Osteocyte (in vitro differentiated cells): ENCODE measurements around the gene EZR. TPM values are rescaled to one million over a fixed set of nuclear protein-coding genes. Genes with fewer than 3 reads are reported as not detected.

Experiments
- DNase-seq: peaks from one replicate; pipeline ENCODE4 v3.0.0; 2021; ENCODE audit warnings: mixed read lengths; ENCODE audit not compliant: unreplicated experiment; ENCODE audit errors: extremely low spot score
- H3K27ac Mint-ChIP-seq: one replicate; pipeline ENCODE4 v1.8.0; 2021; ENCODE audit warnings: mild to moderate bottlenecking, mixed read lengths; ENCODE audit not compliant: unreplicated experiment
- H3K27me3 Mint-ChIP-seq: one replicate; pipeline ENCODE4 v1.8.0; 2021; ENCODE audit warnings: mixed read lengths; ENCODE audit not compliant: unreplicated experiment
- H3K36me3 Mint-ChIP-seq: one replicate; pipeline ENCODE4 v1.8.0; 2021; ENCODE audit warnings: mixed read lengths; ENCODE audit not compliant: unreplicated experiment
- H3K4me1 Mint-ChIP-seq: one replicate; pipeline ENCODE4 v1.8.0; 2021; ENCODE audit warnings: mixed read lengths; ENCODE audit not compliant: unreplicated experiment
- H3K4me3 Mint-ChIP-seq: one replicate; pipeline ENCODE4 v1.8.0; 2021; ENCODE audit warnings: mild to moderate bottlenecking, moderate library complexity, mixed read lengths; ENCODE audit not compliant: unreplicated experiment
- H3K9me3 Mint-ChIP-seq: one replicate; pipeline ENCODE4 v1.8.0; 2021; ENCODE audit warnings: mixed read lengths; ENCODE audit not compliant: unreplicated experiment
- CTCF ChIP-seq: fragments of 200-600 bp; sonication (generic); IDR thresholded peaks from 2 replicates; pipeline ENCODE4 v1.5.0; 2021; ENCODE audit warnings: antibody characterized with exemption, mild to moderate bottlenecking, moderate library complexity
- total RNA-seq: library from RNA; stranded (reverse); gene quantifications from 2 replicates; pipeline ENCODE4 v1.2.1, GENCODE V29; 2021

Gene EZR
- total RNA-seq, 1 donor from 2014 or later, result 41.1 TPM

- Mint-ChIP-seq H3K36me3 (no peaks in the 10 kb centered on the region), H3K27ac (no peak overlapping the region), H3K4me1 (peaks cover 8% of the 10 kb centered on the region), H3K9me3 (no peaks in the 10 kb centered on the region), H3K27me3 (no peaks in the 10 kb centered on the region), H3K4me3 (no peak overlapping the region)
- no peak for DNase-seq
- no peak for TF ChIP-seq CTCF
Measured at GRCh38 chr6:158861686-158862381, 42.7 kb upstream of the EZR start.

GRCh38 chr6:158860279-158860865 lies 41.2 kb upstream of the EZR start:
- no peaks in the 10 kb centered on the region for H3K36me3 Mint-ChIP-seq
- no peak overlapping the region for H3K4me3 Mint-ChIP-seq
- H3K4me1 Mint-ChIP-seq, result peaks cover 8% of the 10 kb centered on the region
- TF ChIP-seq CTCF, result no peak
- no peaks in the 10 kb centered on the region for H3K9me3 Mint-ChIP-seq
- no peak for DNase-seq
- H3K27me3 Mint-ChIP-seq, result no peaks in the 10 kb centered on the region
- H3K27ac Mint-ChIP-seq, result no peak overlapping the region

- H3K27me3 Mint-ChIP-seq, result no peaks in the 10 kb centered on the region
- H3K27ac Mint-ChIP-seq, result no peak overlapping the region
- H3K4me1 Mint-ChIP-seq, result peaks cover 2% of the 10 kb centered on the region
- H3K9me3 Mint-ChIP-seq, result no peaks in the 10 kb centered on the region
- H3K4me3 Mint-ChIP-seq, result no peak overlapping the region
- DNase-seq, result no peak
- no peaks in the 10 kb centered on the region for H3K36me3 Mint-ChIP-seq
- TF ChIP-seq CTCF, result no peak
Measured at GRCh38 chr6:158856261-158856660, 37.1 kb upstream of the EZR start.

GRCh38 chr6:158854214-158855101 lies 35.3 kb upstream of the EZR start:
- Mint-ChIP-seq H3K36me3 (no peaks in the 10 kb centered on the region), H3K9me3 (no peaks in the 10 kb centered on the region), H3K4me3 (no peak overlapping the region), H3K27me3 (no peaks in the 10 kb centered on the region), H3K27ac (no peak overlapping the region), H3K4me1 (peaks cover 18% of the 10 kb centered on the region)
- DNase-seq, result no peak
- TF ChIP-seq CTCF, result no peak

GRCh38 chr6:158853880-158854213 lies 34.7 kb upstream of the EZR start:
- H3K4me1 Mint-ChIP-seq, result peaks cover 19% of the 10 kb centered on the region
- TF ChIP-seq CTCF, result no peak
- no peaks in the 10 kb centered on the region for H3K36me3 Mint-ChIP-seq
- no peak for DNase-seq
- no peak overlapping the region for H3K27ac Mint-ChIP-seq
- H3K4me3 Mint-ChIP-seq, result no peak overlapping the region
- no peaks in the 10 kb centered on the region for H3K27me3 Mint-ChIP-seq
- H3K9me3 Mint-ChIP-seq, result no peaks in the 10 kb centered on the region
